Right hindlimb (tissue), 1 donor: ENCODE results near the gene ACSS1.
A peak's percentile ranks its signal among the peaks of the same experiment; 100 is the strongest.

ENCODE experiments used
- DNase-seq: peaks from one replicate; pipeline ENCODE4 v3.0.0-alpha.2; 2018

The ACSS1 gene

GRCh38 chr20:24992487-24993205, 65.3 kb downstream of the ACSS1 start, which contains the start of gene APMAP:
TSS of gene APMAP (minus strand) at chr20:24992751. CDS start at chr20:24992688, 63 bp downstream.
- peak; percentile 96 for DNase-seq

GRCh38 chr20:24991897-24992486, 65.9 kb downstream of the ACSS1 start:
- peak; percentile 57 for DNase-seq

GRCh38 chr20:24990810-24991252, 67.1 kb downstream of the ACSS1 start:
- no peak for DNase-seq

- DNase-seq, result no peak
These were observed 68.8 kb downstream of the ACSS1 start for GRCh38 chr20:24989162-24989561.

- no peak for DNase-seq
These were observed 69.8 kb downstream of the ACSS1 start for GRCh38 chr20:24987873-24988835.

- DNase-seq, result no peak
These were observed 70.7 kb downstream of the ACSS1 start for GRCh38 chr20:24987244-24987643.

- DNase-seq, result no peak
These were observed 71.4 kb downstream of the ACSS1 start for GRCh38 chr20:24986436-24987015.

GRCh38 chr20:24985802-24986201, 72.1 kb downstream of the ACSS1 start:
- no peak for DNase-seq

- no peak for DNase-seq
These were observed 72.8 kb downstream of the ACSS1 start for GRCh38 chr20:24984961-24985640.

- DNase-seq, result no peak
These were observed 74.0 kb downstream of the ACSS1 start for GRCh38 chr20:24983896-24984295.

GRCh38 chr20:24981790-24982189, 76.1 kb downstream of the ACSS1 start:
- DNase-seq, result no peak

- no peak for DNase-seq
These were observed 76.7 kb downstream of the ACSS1 start for GRCh38 chr20:24981282-24981681.

GRCh38 chr20:24980291-24981053, 77.5 kb downstream of the ACSS1 start:
- DNase-seq, result peak; percentile 12

- peak; percentile 13 for DNase-seq
These were observed 78.6 kb downstream of the ACSS1 start for GRCh38 chr20:24979036-24979960.

GRCh38 chr20:24978513-24978912, 79.4 kb downstream of the ACSS1 start:
- DNase-seq, result peak; percentile 35

GRCh38 chr20:24977797-24978196, 80.1 kb downstream of the ACSS1 start:
- no peak for DNase-seq

- no peak for DNase-seq
These were observed 80.6 kb downstream of the ACSS1 start for GRCh38 chr20:24977336-24977735.

- no peak for DNase-seq
These were observed 85.6 kb downstream of the ACSS1 start for GRCh38 chr20:24972341-24972740.

GRCh38 chr20:24971376-24972101, 86.4 kb downstream of the ACSS1 start:
- no peak for DNase-seq

- no peak for DNase-seq
These were observed 87.2 kb downstream of the ACSS1 start for GRCh38 chr20:24970754-24971153.
